ENCODE results near the gene HMCN2. TPM values are rescaled to one million over a fixed set of nuclear protein-coding genes. Genes with fewer than 3 reads are reported as not detected.
A peak's percentile ranks its signal among the peaks of the same experiment; 100 is the strongest.

The HMCN2 gene
- total RNA-seq, 6 experiments from 2014 or later: under 0.01 to 0.05 (median 0.02) TPM; not detected in 3

GRCh38 chr9:130297371-130297770, 31.8 kb downstream of the HMCN2 start:
- H3K4me3 Mint-ChIP-seq: no peak overlapping the region
- H3K27ac Mint-ChIP-seq: no peak overlapping the region
- H3K9me3 Mint-ChIP-seq: no peaks in the 10 kb centered on the region
- peaks cover 32% of the 10 kb centered on the region for H3K27me3 Mint-ChIP-seq (ENCODE audit: insufficient read depth)
- no peaks in the 10 kb centered on the region for H3K36me3 Mint-ChIP-seq (ENCODE audit: low read depth)
- TF ChIP-seq CTCF (IDR thresholded peaks at IDR 0.05): no peak
- DNase-seq: no peak
- peaks cover 8% of the 10 kb centered on the region for H3K4me1 Mint-ChIP-seq (ENCODE audit: low read depth)

GRCh38 chr9:130298662-130299279, 33.2 kb downstream of the HMCN2 start:
- no peaks in the 10 kb centered on the region for H3K9me3 Mint-ChIP-seq
- H3K4me1 Mint-ChIP-seq (ENCODE audit: low read depth): peaks cover 9% of the 10 kb centered on the region
- DNase-seq: no peak
- H3K27ac Mint-ChIP-seq: no peak overlapping the region
- H3K4me3 Mint-ChIP-seq: no peak overlapping the region
- no peaks in the 10 kb centered on the region for H3K36me3 Mint-ChIP-seq (ENCODE audit: low read depth)
- TF ChIP-seq CTCF (IDR thresholded peaks at IDR 0.05): no peak
- H3K27me3 Mint-ChIP-seq (ENCODE audit: insufficient read depth): peaks cover 35% of the 10 kb centered on the region

GRCh38 chr9:130299785-130300615, 34.4 kb downstream of the HMCN2 start:
- peaks cover 32% of the 10 kb centered on the region for H3K27me3 Mint-ChIP-seq (ENCODE audit: insufficient read depth)
- no peak overlapping the region for H3K27ac Mint-ChIP-seq
- no peak for DNase-seq
- no peaks in the 10 kb centered on the region for H3K9me3 Mint-ChIP-seq
- peaks cover 17% of the 10 kb centered on the region for H3K4me1 Mint-ChIP-seq (ENCODE audit: low read depth)
- H3K4me3 Mint-ChIP-seq: no peak overlapping the region
- H3K36me3 Mint-ChIP-seq (ENCODE audit: low read depth): no peaks in the 10 kb centered on the region
- TF ChIP-seq CTCF (IDR thresholded peaks at IDR 0.05): no peak

- Mint-ChIP-seq H3K4me1 (ENCODE audit: low read depth) (peaks cover 17% of the 10 kb centered on the region), H3K27me3 (ENCODE audit: insufficient read depth) (peaks cover 33% of the 10 kb centered on the region), H3K27ac (no peak overlapping the region), H3K36me3 (ENCODE audit: low read depth) (no peaks in the 10 kb centered on the region), H3K9me3 (no peaks in the 10 kb centered on the region), H3K4me3 (no peak overlapping the region)
- no peak for TF ChIP-seq CTCF (IDR thresholded peaks at IDR 0.05)
- DNase-seq: no peak
Observed at GRCh38 chr9:130300739-130301138, 35.2 kb downstream of the HMCN2 start.

GRCh38 chr9:130301483-130302286, 36.1 kb downstream of the HMCN2 start:
- no peaks in the 10 kb centered on the region for H3K36me3 Mint-ChIP-seq (ENCODE audit: low read depth)
- H3K27me3 Mint-ChIP-seq (ENCODE audit: insufficient read depth): peaks cover 30% of the 10 kb centered on the region
- no peak for TF ChIP-seq CTCF (IDR thresholded peaks at IDR 0.05)
- H3K9me3 Mint-ChIP-seq: no peaks in the 10 kb centered on the region
- H3K4me1 Mint-ChIP-seq (ENCODE audit: low read depth): peaks cover 17% of the 10 kb centered on the region
- no peak overlapping the region for H3K4me3 Mint-ChIP-seq
- H3K27ac Mint-ChIP-seq: peak overlapping the region; percentile 12; the same call in 1 of the 2 replicates
- peak; percentile 41 for DNase-seq
